Breast epithelium (tissue), 4 donors: Measurements from ENCODE around the gene FBXL15. TPM values are rescaled to one million over a fixed set of nuclear protein-coding genes. Genes with fewer than 3 reads are reported as not detected.
A peak's percentile ranks its signal among the peaks of the same experiment; 100 is the strongest.

Source experiments
- DNase-seq, 2 donors: peaks; one replicate each; pipeline ENCODE4 v3.0.0-alpha.2; 2019; ENCODE audit warnings: low spot score in 2 of 2
- H3K27ac ChIP-seq, 2 donors: fragments of 200-600 bp; sonication (generic) in 1 of 2; one replicate each; pipeline ENCODE4 v1.5.1; 2016 to 2019; ENCODE audit warnings: mild to moderate bottlenecking in 1 of 2
- H3K27me3 ChIP-seq, 2 donors: fragments of 200-600 bp; sonication (generic) in 1 of 2; one replicate each; pipeline versions ENCODE4 v1.5.1 to v1.6.0; 2017 to 2019; ENCODE audit warnings: control low read depth in 1 of 2, mild to moderate bottlenecking in 1 of 2
- H3K36me3 ChIP-seq: fragments of 200-600 bp; one replicate; pipeline ENCODE4 v1.5.1; 2019
- H3K4me1 ChIP-seq, 2 donors: fragments of 200-600 bp; sonication (generic); one replicate each; pipeline ENCODE4 v1.5.1; 2016 to 2019; ENCODE audit warnings: control low read depth in 1 of 2
- H3K4me3 ChIP-seq, 3 donors: fragments of 200-600 bp; sonication (generic); 1 replicate in 2 of 3; 2 replicates in 1 of 3; pipeline ENCODE4 v1.5.1; 2016 to 2019; ENCODE audit warnings: mild to moderate bottlenecking in 3 of 3, moderate library complexity in 2 of 3
- H3K9me3 ChIP-seq, 2 donors: fragments of 200-600 bp; sonication (generic) in 1 of 2; one replicate each; pipeline ENCODE4 v1.5.1; 2016 to 2019; ENCODE audit warnings: control low read depth in 1 of 2
- CTCF ChIP-seq, 3 donors: fragments of 450-650 bp; IDR thresholded peaks; one replicate each; pipeline ENCODE4 v1.5.1; 2016 to 2017; ENCODE audit warnings: antibody characterized with exemption in 3 of 3, mild to moderate bottlenecking in 3 of 3, moderate library complexity in 3 of 3
- POLR2A ChIP-seq: fragments of 450-650 bp; IDR thresholded peaks from one replicate; pipeline ENCODE4 v1.6.1; 2016; ENCODE audit warnings: antibody characterized with exemption, mild to moderate bottlenecking, moderate library complexity
- POLR2AphosphoS5 ChIP-seq, 3 donors: sonication (generic); formaldehyde crosslinking; IDR thresholded peaks; one replicate each; pipeline ENCODE4 v1.6.1; 2017; ENCODE audit warnings: antibody characterized with exemption in 3 of 3
- intact Hi-C: fragments of 100-400 bp; cut with DNase I; formaldehyde crosslinking; loops from one replicate; pipeline ENCODE4 v1.15.1; 2023; ENCODE audit warnings: low total_unique reads
- total RNA-seq, 3 donors: library from RNA; depleted of rRNA; stranded (reverse); fragments of >200 nt; gene quantifications; one replicate each; pipeline ENCODE4 v1.1.0, GENCODE V29; 2016

Gene FBXL15
- total RNA-seq, 3 donors from 2014 or later, result 16.8 to 24.8 (median 21.0) TPM

- TF ChIP-seq CTCF (IDR thresholded peaks at IDR 0.05), result no peak
- TF ChIP-seq POLR2A, result no peak
- TF ChIP-seq POLR2AphosphoS5 (IDR thresholded peaks at IDR 0.05), result no peak
- H3K27me3 ChIP-seq, result peaks cover 2 to 53% of the 10 kb centered on the region in 2 donors
- H3K27ac ChIP-seq, result peak overlapping the region in 1 of 2 donors; percentile 55
- H3K9me3 ChIP-seq, result no peaks in the 10 kb centered on the region
- intact Hi-C loops, result loop anchor here (10.0 kb wide), 1 partner anchor 253 kb away; the partner anchor contains the start of gene NOLC1
- no peaks in the 10 kb centered on the region for H3K36me3 ChIP-seq
- DNase-seq, result no peak
- H3K4me1 ChIP-seq, result no peaks in the 10 kb centered on the region
- peak overlapping the region; percentile 23 to 65 (median 56) for H3K4me3 ChIP-seq
Observed at GRCh38 chr10:102408131-102408727, 12.4 kb upstream of the FBXL15 start.

GRCh38 chr10:102408728-102409603, 11.7 kb upstream of the FBXL15 start:
- no peaks in the 10 kb centered on the region for H3K9me3 ChIP-seq
- no peak for DNase-seq
- TF ChIP-seq CTCF (IDR thresholded peaks at IDR 0.05) (no peak), POLR2A (no peak)
- no peaks in the 10 kb centered on the region for H3K36me3 ChIP-seq
- H3K4me1 ChIP-seq, result no peaks in the 10 kb centered on the region
- peak overlapping the region; percentile 23 to 65 (median 56) for H3K4me3 ChIP-seq
- H3K27me3 ChIP-seq, result peaks cover 2 to 57% of the 10 kb centered on the region in 2 donors
- peak overlapping the region in 1 of 2 donors; percentile 55 for H3K27ac ChIP-seq
- intact Hi-C loops, result loop anchor here (10.0 kb wide), 1 partner anchor 254 kb away; the partner anchor contains the start of gene NOLC1

GRCh38 chr10:102409604-102410428, 10.8 kb upstream of the FBXL15 start:
- H3K27ac ChIP-seq, result peak overlapping the region in 1 of 2 donors; percentile 55
- peak overlapping the region in 2 of 3 donors; percentile 56 to 65 for H3K4me3 ChIP-seq

GRCh38 chr10:102410429-102411073, 10.1 kb upstream of the FBXL15 start:
- Histone ChIP-seq H3K27me3 (peaks cover 2 to 69% of the 10 kb centered on the region in 2 donors), H3K4me3 (peak overlapping the region in 2 of 3 donors; percentile 56 to 65), H3K9me3 (no peaks in the 10 kb centered on the region), H3K27ac (peak overlapping the region in 1 of 2 donors; percentile 32), H3K4me1 (no peaks in the 10 kb centered on the region), H3K36me3 (no peaks in the 10 kb centered on the region)
- DNase-seq, result no peak
- TF ChIP-seq POLR2AphosphoS5 (IDR thresholded peaks at IDR 0.05), result no peak
- no peak for TF ChIP-seq CTCF (IDR thresholded peaks at IDR 0.05)
- no peak for TF ChIP-seq POLR2A
- intact Hi-C loops, result no loop called here

More at GRCh38 chr10:102409604-102410428, 10.8 kb upstream of the FBXL15 start:
- no peaks in the 10 kb centered on the region for H3K36me3 ChIP-seq
- TF ChIP-seq POLR2A (no peak), CTCF (IDR thresholded peaks at IDR 0.05) (no peak), POLR2AphosphoS5 (IDR thresholded peaks at IDR 0.05) (no peak)
- H3K27me3 ChIP-seq, result peaks cover 2 to 65% of the 10 kb centered on the region in 2 donors
- DNase-seq, result no peak
- H3K9me3 ChIP-seq, result no peaks in the 10 kb centered on the region
- intact Hi-C loops, result loop anchor here (10.0 kb wide), 1 partner anchor 255 kb away; the partner anchor contains the start of gene NOLC1
- no peaks in the 10 kb centered on the region for H3K4me1 ChIP-seq
